A549 (cell line): ENCODE measurements around the gene KCNE3. TPM values are rescaled to one million over a fixed set of nuclear protein-coding genes. Genes with fewer than 3 reads are reported as not detected.

Experiments
- ATAC-seq, 2 experiments: fragments of 200-7000 bp in 1 of 2; fragments of >200 bp in 1 of 2; cut with Nextera tagmentation in 1 of 2; cut with Tn5 transposase in 1 of 2; 3 replicates each; pipeline versions ENCODE4 v1.8.0 to v1.9.1; 2018 to 2020; ENCODE audit warnings: mild to moderate bottlenecking in 1 of 2, moderate library complexity in 1 of 2
- CTCF ChIA-PET: fragments of 300-600 bp; sonication (Branson Sonifier 250); formaldehyde crosslinking; extraction: SDS; loops from one replicate; lab custom pipeline; 2021; ENCODE audit warnings: antibody characterized with exemption, inconsistent platforms; lab: Yijun Ruan, JAX
- POLR2A ChIA-PET: fragments of 350-600 bp; formaldehyde crosslinking; extraction: SDS; loops from one replicate; lab custom pipeline; 2021; ENCODE audit warnings: antibody characterized with exemption, inconsistent platforms; lab: Yijun Ruan, JAX
- DNase-seq, 2 experiments: peaks; one replicate each; pipeline versions ENCODE4 v3.0.0 to v3.0.0-alpha.2; 2011 to 2016; ENCODE audit warnings: low read depth in 1 of 2, low spot score in 1 of 2
- FAIRE-seq: peaks from 2 replicates; lab custom pipeline; 2011; peaks lifted over from hg19 to GRCh38; lab: Jason Lieb, UNC
- H3K27ac ChIP-seq, 2 experiments: fragments of >200 bp; sonication (Bioruptor Twin); formaldehyde crosslinking; 3 replicates each; pipeline ENCODE4 v1.5.1; 2016 to 2017
- H3K4me1 ChIP-seq: fragments of >200 bp; sonication (Bioruptor Twin); formaldehyde crosslinking; 3 replicates; pipeline ENCODE4 v1.6.1; 2016
- H3K4me2 ChIP-seq: fragments of >200 bp; sonication (Bioruptor Twin); formaldehyde crosslinking; 3 replicates; pipeline ENCODE4 v1.6.1; 2016
- H3K4me3 ChIP-seq: fragments of >200 bp; sonication (Bioruptor Twin); formaldehyde crosslinking; 3 replicates; pipeline ENCODE4 v1.5.1; 2016
- H3K9me3 ChIP-seq: fragments of >200 bp; sonication (Bioruptor Twin); formaldehyde crosslinking; 3 replicates; pipeline ENCODE4 v1.6.1; 2016
- CBX2 ChIP-seq: fragments of 200-600 bp; sonication (generic); IDR thresholded peaks from 2 replicates; pipeline ENCODE4 v1.6.1; 2016; ENCODE audit warnings: low read depth, mild to moderate bottlenecking, borderline replicate concordance
- CEBPB ChIP-seq, 2 experiments: fragments of >200 bp in 1 of 2; sonication (Bioruptor Twin) in 1 of 2; formaldehyde crosslinking in 1 of 2; IDR thresholded peaks; 2 replicates each; pipeline ENCODE4 v1.6.1; 2012 to 2016
- CTCF ChIP-seq: fragments of >200 bp; sonication (Bioruptor Twin); formaldehyde crosslinking; IDR thresholded peaks from 3 replicates; pipeline ENCODE4 v1.5.1; 2016
- EHF ChIP-seq: fragments of 250-450 bp; sonication (Bioruptor Pico); IDR thresholded peaks from 2 replicates; pipeline ENCODE4 v1.5.0; 2020; ENCODE audit warnings: mild to moderate bottlenecking
- FOSL2 ChIP-seq, 2 experiments: fragments of 450-650 bp in 1 of 2; fragments of >200 bp in 1 of 2; sonication (Bioruptor Twin) in 1 of 2; formaldehyde crosslinking; IDR thresholded peaks; 2 replicates each; pipeline versions ENCODE4 v1.5.0 to v1.6.1; 2016 to 2020; ENCODE audit warnings: mild to moderate bottlenecking in 1 of 2, moderate library complexity in 1 of 2
- HES2 ChIP-seq: fragments of >200 bp; sonication (Bioruptor Twin); formaldehyde crosslinking; IDR thresholded peaks from 2 replicates; pipeline ENCODE4 v1.6.1; 2016
- HEYL ChIP-seq: fragments of 250-450 bp; sonication (Bioruptor Pico); IDR thresholded peaks from 2 replicates; pipeline ENCODE4 v1.8.0; 2021; ENCODE audit warnings: mild to moderate bottlenecking, moderate library complexity
- KDM5A ChIP-seq: fragments of 200-600 bp; sonication (generic); IDR thresholded peaks from 2 replicates; pipeline ENCODE4 v1.6.1; 2016; ENCODE audit warnings: antibody characterized with exemption, mild to moderate bottlenecking
- MAFK ChIP-seq: fragments of 450-650 bp; IDR thresholded peaks from 2 replicates; pipeline ENCODE4 v1.6.1; 2014; ENCODE audit not compliant: partially characterized antibody
- NPAS2 ChIP-seq: fragments of 250-450 bp; sonication (Bioruptor Pico); IDR thresholded peaks from 2 replicates; pipeline ENCODE4 v1.8.0; 2022; ENCODE audit warnings: mild to moderate bottlenecking, moderate library complexity, borderline replicate concordance
- PBX3 ChIP-seq: IDR thresholded peaks from 2 replicates; pipeline ENCODE4 v1.6.1; 2012
- RAD21 ChIP-seq, 2 experiments: fragments of >200 bp in 1 of 2; sonication (Bioruptor Twin) in 1 of 2; formaldehyde crosslinking in 1 of 2; IDR thresholded peaks in 1 of 2; conservative IDR thresholded peaks in 1 of 2; 2 replicates in 1 of 2; 3 replicates in 1 of 2; pipeline ENCODE4 v1.6.1; 2012 to 2018; ENCODE audit warnings: inconsistent platforms in 1 of 2
- RCOR1 ChIP-seq: fragments of 150-350 bp; IDR thresholded peaks from 2 replicates; pipeline ENCODE4 v1.6.1; 2014; ENCODE audit warnings: antibody characterized with exemption, low read length, low read depth
- RNF2 ChIP-seq: fragments of 200-600 bp; sonication (generic); IDR thresholded peaks from 2 replicates; pipeline ENCODE4 v1.6.1; 2016; ENCODE audit warnings: low read depth, mild to moderate bottlenecking, antibody characterized with exemption, moderate library complexity, borderline replicate concordance
- SMC3 ChIP-seq: fragments of >200 bp; sonication (Bioruptor Twin); formaldehyde crosslinking; IDR thresholded peaks from 3 replicates; pipeline ENCODE4 v1.6.1; 2018; ENCODE audit warnings: inconsistent platforms
- TFCP2L1 ChIP-seq: fragments of 250-450 bp; sonication (Bioruptor Pico); IDR thresholded peaks from 2 replicates; pipeline ENCODE4 v1.5.0; 2021; ENCODE audit warnings: mild to moderate bottlenecking
- TP53 ChIP-seq: fragments of 250-450 bp; sonication (Bioruptor Pico); IDR thresholded peaks from 2 replicates; pipeline ENCODE4 v1.5.0; 2021; ENCODE audit warnings: mild to moderate bottlenecking, moderate library complexity
- ZC3H11A ChIP-seq: fragments of 450-650 bp; IDR thresholded peaks from 2 replicates; pipeline ENCODE4 v1.6.1; 2014; ENCODE audit warnings: antibody characterized with exemption, mild to moderate bottlenecking
- WGBS: methylation state at CpG from one replicate; pipeline ENCODE4 v1.1.6; 2017; ENCODE audit errors: missing lambda C conversion rate; 5-methylcytosine and 5-hydroxymethylcytosine counted together
- polyA plus RNA-seq, 4 experiments: library from polyadenylated mRNA; depleted of rRNA in 3 of 4; stranded (reverse); fragments of >200 nt; fragmentation: RNase III in 1 of 4; extraction: RNeasy Plus Mini Kit Qiagen cat#74134 plus additional on column Dnase treatment in 1 of 4; gene quantifications; 2 replicates in 3 of 4; 3 replicates in 1 of 4; pipeline ENCODE4 v1.2.3, GENCODE V29; 2011 to 2017
- TF ChIP-seq, protein P1 (sequence below): fragments of 250-450 bp; sonication (Bioruptor Pico); IDR thresholded peaks from 2 replicates; pipeline ENCODE4 v1.5.0; 2020; ENCODE audit warnings: low read depth, mild to moderate bottlenecking, moderate library complexity

KCNE3 gene
- polyA plus RNA-seq, 2 of the 4 experiments (the other 2 are of a cell fraction): 0.23 to 0.56 TPM

DNA sequence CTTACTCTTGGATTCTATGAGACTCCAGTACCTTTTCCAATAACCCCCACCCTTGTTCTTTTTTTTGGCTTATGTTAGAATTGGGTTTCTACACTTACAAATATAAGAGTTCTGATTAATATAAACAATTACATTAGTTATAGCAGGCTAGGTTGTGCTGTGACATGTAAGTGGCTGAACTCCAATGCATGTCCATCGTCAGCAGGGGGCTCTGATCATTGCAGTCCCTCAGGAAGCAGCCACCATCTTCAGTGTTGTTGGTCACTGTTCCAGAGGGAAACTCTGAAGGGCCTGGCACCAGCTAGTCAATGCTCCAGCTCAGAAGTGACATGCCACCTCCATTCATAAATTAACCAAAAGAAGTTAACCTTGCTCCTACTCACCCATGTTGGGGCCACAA, 20.5 kb upstream of the KCNE3 start:
- no peak for FAIRE-seq

GRCh38 chr11:74485868-74486267, 18.5 kb upstream of the KCNE3 start:
- ATAC-seq (no peak), DNase-seq (no peak), FAIRE-seq (no peak)
- no peak overlapping the region for H3K27ac ChIP-seq
- no peaks in the 10 kb centered on the region for H3K4me1 ChIP-seq
- H3K9me3 ChIP-seq: no peaks in the 10 kb centered on the region
- 88% methylated on average over 2 of the region's 2 CpGs for WGBS
- ChIA-PET POLR2A (no interaction called here), CTCF (interaction anchor here (0.8 kb wide), 1 partner anchor 33 kb away, joined by 3 read pairs; no protein-coding TSS in a partner anchor)
- H3K4me2 ChIP-seq: no peak overlapping the region
- no peak for TF ChIP-seq CBX2
- TF ChIP-seq RAD21 (conservative IDR thresholded peaks at IDR 0.05 in 1 of 2, IDR thresholded peaks at IDR 0.05 in 1 of 2): no peak
- TF ChIP-seq EHF: no peak
- TF ChIP-seq MAFK: no peak
- no peak for TF ChIP-seq KDM5A
- H3K4me3 ChIP-seq: no peak overlapping the region

More for the DNA sequence above, 20.5 kb upstream of the KCNE3 start:
- Histone ChIP-seq H3K9me3 (no peaks in the 10 kb centered on the region), H3K4me1 (peaks cover 6% of the 10 kb centered on the region; the same call in 2 of the 3 replicates), H3K4me2 (no peak overlapping the region), H3K4me3 (no peak overlapping the region), H3K27ac (no peak overlapping the region)
- ATAC-seq: peak; percentile 70 to 75; a peak in 4 of 6 replicates
- ChIA-PET POLR2A (no interaction called here), CTCF (interaction anchor here (0.6 to 2.1 kb wide), 8 partner anchors 10 to 97 kb away, joined by 3 to 9 read pairs (median 4); no protein-coding TSS in a partner anchor)
- peak in 1 of 2 experiments; percentile 51 for DNase-seq
- 38% methylated on average over 1 of the region's 1 CpG for WGBS
- TF ChIP-seq HEYL (no peak), SMC3 (peak; percentile 30; the same call in 1 of the 3 replicates), CTCF (peak; percentile 30; the same call in 1 of the 3 replicates), RAD21 (conservative IDR thresholded peaks at IDR 0.05 in 1 of 2, IDR thresholded peaks at IDR 0.05 in 1 of 2) (peak in 1 of 2 experiments; percentile 40; a peak in 2 of 5 replicates), ZC3H11A (no peak)

- no peak overlapping the region for H3K4me2 ChIP-seq
- DNase-seq (no peak), FAIRE-seq (no peak), ATAC-seq (no peak)
- CTCF ChIA-PET: interaction anchor here (0.7 to 2.9 kb wide), 4 partner anchors 28 to 516 kb away, joined by 3 to 8 read pairs (median 4); no protein-coding TSS in a partner anchor
- no peak overlapping the region for H3K27ac ChIP-seq
- H3K9me3 ChIP-seq: no peaks in the 10 kb centered on the region
- TF ChIP-seq, protein P1, sequence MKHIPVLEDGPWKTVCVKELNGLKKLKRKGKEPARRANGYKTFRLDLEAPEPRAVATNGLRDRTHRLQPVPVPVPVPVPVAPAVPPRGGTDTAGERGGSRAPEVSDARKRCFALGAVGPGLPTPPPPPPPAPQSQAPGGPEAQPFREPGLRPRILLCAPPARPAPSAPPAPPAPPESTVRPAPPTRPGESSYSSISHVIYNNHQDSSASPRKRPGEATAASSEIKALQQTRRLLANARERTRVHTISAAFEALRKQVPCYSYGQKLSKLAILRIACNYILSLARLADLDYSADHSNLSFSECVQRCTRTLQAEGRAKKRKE (CRISPR knock-in tag): no peak
- TF ChIP-seq CEBPB (IDR thresholded peaks at IDR 0.05) (no peak), FOSL2 (IDR thresholded peaks at IDR 0.05) (no peak), FOSL2 (CRISPR knock-in tag; IDR thresholded peaks at IDR 0.05) (no peak), RCOR1 (no peak), PBX3 (no peak), TFCP2L1 (CRISPR knock-in tag) (no peak), HES2 (no peak), RAD21 (conservative IDR thresholded peaks at IDR 0.05 in 1 of 2, IDR thresholded peaks at IDR 0.05 in 1 of 2) (no peak), NPAS2 (CRISPR knock-in tag) (no peak), TP53 (CRISPR knock-in tag) (no peak), RNF2 (no peak)
- no peak overlapping the region for H3K4me3 ChIP-seq
- whole genome bisulfite sequencing: 66% methylated on average over 3 of the region's 3 CpGs
- H3K4me1 ChIP-seq: 0 out of 3 replicates have a peak, but pooled peaks cover 6% of the 10 kb centered on the region
- POLR2A ChIA-PET: interaction anchor here (1.5 kb wide), 1 partner anchor 12 kb away, joined by 4 read pairs; no protein-coding TSS in a partner anchor
Observed at GRCh38 chr11:74480688-74481417, 13.5 kb upstream of the KCNE3 start.
